Activated effector memory CD4-positive, alpha-beta T cell treated with Interleukin-2 at 50 U/mL for 16 hours (primary cell): ENCODE results near the gene KRT5.

Experiments used
- DNase-seq: peaks from one replicate; pipeline ENCODE4 v3.0.0-alpha.2; 2020

The KRT5 gene

GRCh38 chr12:52535574-52535973 lies 15.4 kb upstream of the KRT5 start:
- DNase-seq: no peak

DNA sequence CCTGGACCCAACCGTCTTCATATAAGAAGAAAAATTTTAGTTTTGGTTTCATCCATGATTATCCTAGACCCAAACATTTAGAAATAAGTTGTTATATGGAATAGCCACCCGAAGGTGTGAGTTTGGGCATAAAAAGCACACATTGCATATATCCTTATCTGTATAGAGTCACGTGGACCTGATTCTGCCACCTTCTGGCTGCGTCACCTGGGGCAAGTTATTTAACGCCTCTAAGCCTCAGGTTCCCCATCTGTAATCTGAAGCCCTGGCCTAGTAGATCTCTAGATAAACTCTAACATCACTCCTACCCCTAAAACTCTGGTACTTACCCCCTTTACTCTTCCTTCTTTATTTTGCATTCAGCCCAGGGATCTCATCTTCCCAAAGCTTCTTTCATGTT lies 14.3 kb upstream of the KRT5 start:
- no peak for DNase-seq

DNA sequence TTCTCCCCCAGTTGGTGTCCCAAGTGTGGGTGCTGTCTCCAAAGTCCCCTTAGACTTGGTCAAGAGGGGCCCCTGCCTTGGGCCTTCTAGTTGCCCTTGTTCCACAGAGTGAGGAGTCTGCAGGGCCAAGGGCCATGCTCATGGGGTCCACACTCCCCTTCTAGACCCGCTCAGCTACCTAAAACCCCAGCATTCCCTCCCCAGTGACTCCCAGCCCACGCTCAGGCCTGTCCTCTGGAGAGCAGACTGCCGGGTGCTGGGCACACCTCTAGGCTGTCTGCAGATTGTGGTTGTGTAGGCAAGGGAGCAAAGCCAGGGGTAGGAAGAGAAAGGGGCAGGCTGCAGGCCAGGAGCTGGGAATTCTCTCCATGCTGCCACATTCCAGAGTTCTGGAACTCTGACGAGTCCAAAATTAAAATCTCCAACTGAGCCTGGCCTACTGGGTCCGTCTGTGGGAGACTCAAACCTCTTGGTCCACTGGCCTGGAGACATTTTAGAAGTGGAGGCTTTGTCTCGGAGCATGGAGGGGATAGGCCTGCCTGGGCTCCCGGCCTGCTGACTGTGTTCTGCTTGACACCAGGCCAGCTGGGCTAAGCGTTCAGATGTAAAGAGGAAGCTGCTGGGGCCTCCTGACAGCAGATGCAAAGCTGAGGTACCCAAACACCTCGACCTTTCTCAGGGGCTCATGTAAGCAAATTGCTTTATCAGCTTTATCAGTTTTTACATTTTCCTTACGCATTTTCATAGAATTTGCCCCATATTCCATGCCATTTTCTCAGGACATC lies 13.7 kb upstream of the KRT5 start:
- no peak for DNase-seq

DNA sequence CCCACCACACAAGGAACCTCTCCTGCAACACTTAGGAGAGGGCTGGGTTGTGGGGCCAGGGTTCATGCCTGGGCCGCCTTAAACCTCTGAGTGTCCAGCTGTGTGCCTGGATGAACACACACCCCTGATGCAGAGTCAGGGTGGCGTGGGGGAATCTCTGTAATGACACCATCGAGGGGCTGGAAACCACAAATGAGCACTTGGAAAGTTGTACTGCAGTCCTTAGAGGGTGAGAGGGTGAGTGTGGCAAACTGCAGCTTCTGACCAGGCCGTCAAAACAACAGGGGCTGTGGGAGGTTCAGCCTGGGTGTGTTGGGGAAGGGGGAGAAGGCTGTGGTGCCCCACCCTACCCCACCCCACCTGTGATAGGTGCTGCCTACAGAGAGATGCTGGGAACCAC lies 12.4 kb upstream of the KRT5 start:
- DNase-seq: no peak

DNA sequence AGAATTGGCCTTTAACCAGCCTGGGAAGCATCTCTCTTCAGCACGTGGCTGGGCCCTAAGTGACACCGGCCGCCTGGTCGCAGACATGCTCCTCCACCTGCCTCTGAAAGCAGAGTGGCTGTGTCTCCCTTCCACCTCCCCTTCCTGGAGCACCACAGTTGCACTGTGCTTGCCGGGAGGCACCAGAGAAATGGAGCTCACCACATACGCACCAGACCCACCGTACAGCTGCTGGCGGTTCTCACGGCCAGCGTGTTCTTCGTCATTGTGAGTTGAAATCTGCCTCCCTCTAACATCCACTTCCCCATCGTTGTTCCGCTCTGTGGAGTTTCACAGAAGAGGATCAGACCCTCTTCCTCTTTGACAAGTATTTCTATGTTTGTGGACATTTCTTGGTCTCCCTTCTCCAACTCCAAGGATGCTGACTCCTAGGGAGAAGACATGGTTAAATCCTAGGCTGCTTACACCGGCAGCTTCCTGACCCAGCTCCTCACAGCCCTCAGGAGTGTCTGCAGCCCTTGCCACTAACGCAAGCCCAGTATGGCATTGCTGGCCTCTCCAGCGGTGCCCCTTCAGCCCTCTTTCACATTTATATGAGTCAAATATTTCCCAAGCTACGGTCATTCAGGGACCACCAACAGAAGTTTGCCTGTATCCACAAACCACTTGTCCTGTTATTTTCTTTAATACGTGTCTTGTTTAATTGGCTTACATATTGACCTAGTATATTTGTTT lies 11.5 kb upstream of the KRT5 start:
- DNase-seq: no peak

- DNase-seq: no peak
Measured at GRCh38 chr12:52530905-52531304, 10.7 kb upstream of the KRT5 start.

DNA sequence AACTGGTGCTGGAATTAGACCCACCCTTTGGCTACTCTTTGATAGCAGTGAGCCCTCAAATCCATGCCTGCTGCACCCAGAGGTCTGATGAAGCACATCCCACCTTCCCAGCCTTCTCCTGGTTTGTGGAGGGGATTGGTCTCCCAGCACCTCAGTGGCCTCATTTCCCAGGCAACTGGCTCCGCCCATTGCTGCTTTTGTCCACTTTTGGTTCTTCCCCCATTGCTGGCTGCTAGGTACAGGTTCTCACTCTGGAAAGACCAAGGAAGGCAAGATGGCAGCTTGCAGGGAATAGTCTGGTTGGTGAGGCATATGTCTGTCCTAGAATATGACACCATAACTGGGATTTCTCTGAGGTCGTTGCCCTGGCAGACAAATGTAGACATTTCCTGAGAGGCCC lies 10.2 kb upstream of the KRT5 start:
- no peak for DNase-seq

- no peak for DNase-seq
Measured at GRCh38 chr12:52529846-52530245, 9.7 kb upstream of the KRT5 start.

- no peak for DNase-seq
Measured at GRCh38 chr12:52529417-52529816, 9.2 kb upstream of the KRT5 start.

- no peak for DNase-seq
Measured at GRCh38 chr12:52528641-52529143, 8.5 kb upstream of the KRT5 start.

DNA sequence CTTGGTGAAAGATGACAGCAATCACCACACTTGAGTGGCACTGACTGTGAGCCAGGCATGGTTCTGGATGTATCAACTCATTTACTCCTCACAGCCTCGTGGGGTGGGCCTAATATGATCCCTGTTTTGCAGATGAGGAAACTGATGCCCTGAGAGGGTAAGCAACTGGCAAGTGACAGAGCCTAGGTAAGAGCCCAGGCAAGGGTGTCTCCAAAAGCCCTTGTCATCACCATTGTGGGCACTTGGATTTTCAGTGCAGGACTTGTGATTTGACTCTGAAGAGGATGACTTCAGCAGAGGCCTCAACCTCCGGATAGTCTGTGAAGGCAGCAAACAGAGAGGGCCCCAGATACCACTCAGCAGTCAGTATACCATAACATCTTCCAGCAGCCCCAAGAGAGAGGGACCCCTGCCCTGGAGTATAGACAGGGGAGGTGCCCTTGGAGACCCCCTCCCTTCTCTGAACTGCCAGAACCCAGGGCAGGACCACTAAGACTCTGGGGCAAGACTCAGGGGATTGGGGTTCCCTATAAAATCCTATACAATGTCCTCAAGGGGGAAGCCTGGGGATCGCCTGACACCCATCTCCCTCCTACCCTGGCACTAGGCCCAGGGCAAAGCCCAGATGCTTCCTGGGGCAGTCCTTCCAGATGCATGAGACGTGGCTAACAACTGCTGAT lies 7.1 kb upstream of the KRT5 start:
- DNase-seq: no peak

DNA sequence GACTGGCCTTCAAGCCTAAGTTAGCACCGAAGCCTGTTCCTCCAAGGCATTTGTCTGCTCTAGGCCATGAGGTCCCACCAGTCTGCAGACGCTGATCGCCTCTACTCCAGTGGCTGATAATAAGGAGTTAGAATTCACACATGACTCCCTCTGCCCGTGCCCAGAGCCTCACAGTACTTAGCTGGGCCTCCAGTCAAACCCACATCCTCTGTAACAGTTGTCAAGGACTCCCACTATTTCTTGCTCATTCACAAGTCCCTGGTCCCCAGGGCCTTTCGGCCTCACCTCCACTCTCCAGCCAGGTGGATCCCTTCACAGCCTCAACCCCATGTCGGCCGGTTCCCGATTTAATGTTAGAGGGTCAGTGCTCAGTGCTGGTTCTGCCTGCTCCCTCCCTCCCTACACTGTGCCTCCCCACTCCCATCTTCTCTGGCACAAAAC lies 6.3 kb upstream of the KRT5 start:
- DNase-seq: no peak

- no peak for DNase-seq
Measured at GRCh38 chr12:52525661-52526499, 5.7 kb upstream of the KRT5 start.

DNA sequence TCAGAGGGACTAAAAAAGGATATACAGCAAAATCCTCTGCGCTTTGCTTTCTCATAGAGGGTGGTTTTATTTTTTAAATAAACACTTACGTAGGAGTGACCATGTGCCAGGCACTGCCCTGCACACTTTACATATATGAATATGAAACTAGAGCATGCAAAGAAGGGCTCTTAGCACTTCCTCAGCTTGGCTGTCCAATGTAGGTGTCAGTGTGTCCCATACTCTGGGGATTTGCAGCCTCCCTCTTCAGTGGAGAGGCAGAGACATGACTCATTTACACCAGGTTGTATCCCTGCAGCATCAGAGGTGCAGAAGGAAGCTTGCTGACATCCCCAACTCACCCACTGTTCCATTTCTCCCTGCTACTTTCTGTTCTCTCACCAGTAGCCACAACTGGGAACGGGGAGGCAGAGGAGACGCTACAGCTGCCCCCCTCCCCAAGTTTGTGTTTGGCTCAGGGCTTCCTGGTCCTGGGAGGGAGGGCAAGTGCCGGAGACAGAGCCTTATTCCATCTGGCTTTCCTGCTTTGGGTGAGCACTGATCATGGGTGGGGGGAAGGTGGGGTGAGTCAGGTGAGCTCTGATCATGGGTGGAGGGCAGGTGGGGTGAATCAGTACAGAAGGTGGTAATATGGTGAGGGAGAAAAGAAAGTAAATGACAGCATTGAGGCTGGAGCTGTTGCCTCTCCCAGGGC lies 4.9 kb upstream of the KRT5 start:
- DNase-seq: no peak

DNA sequence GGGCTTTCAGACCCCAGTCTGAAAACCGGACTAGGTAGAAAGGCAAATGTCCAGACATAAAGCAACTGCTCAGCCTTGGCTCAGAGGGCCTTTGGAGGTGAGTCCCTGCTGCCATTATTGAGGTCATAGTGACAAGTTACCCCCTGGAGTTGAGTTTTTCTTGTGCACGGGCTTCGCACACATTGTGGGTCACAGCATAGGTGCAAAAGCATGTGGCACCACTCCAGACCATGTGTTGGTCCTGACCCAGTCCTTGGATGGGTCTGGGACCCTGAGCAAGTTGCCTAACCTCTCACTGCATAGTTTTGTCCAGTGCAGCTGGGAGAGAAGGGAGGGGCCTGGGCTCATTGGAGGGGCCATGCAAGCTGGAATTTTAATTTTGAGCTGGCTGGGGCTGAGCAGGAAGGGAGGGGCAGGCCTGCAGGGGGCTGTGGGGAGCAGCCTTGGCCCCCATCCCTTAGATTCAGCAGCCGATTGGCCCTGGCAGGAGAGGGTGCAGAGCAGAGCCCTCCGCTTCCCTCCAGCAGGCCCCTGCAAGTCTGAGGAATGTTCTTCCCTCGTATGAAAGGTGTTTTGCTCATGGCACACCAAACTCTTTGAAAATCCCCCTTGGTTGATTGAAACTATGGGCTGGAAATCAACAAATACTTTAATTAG lies 4.2 kb upstream of the KRT5 start:
- DNase-seq: no peak

GRCh38 chr12:52523824-52524223 lies 3.6 kb upstream of the KRT5 start:
- no peak for DNase-seq

DNA sequence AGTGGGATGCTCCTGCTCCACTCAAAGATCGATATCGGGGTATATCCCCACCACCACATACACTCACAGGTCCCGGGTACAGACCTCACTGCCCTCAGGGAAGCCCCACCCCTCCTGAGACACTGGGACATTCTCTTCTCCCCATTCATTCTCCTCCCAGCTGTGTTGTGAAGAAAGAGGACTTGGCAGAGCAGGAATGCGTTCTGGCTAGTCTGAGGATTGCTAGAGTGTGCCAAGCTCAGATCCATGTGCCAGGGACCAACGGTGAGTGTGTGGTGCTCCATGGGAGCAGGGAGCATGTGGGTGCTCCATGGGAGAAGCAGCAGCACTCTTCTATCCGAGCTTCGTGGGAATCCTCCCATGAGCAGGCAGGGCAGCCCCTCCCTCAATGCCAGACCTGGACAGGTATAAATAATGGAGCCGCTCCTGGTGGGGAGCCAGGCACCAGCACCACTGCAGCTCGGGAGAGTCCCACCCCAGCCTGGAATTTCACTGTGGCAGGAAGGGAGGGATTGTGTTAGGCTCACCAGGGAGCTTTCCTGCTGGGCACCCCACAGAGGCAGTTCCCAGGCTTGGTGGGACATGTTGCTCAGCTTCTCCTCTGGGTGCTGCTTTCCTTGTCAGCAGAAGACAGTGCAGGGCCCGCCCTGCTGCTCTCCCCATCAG lies 2.3 kb upstream of the KRT5 start:
- DNase-seq: no peak

DNA sequence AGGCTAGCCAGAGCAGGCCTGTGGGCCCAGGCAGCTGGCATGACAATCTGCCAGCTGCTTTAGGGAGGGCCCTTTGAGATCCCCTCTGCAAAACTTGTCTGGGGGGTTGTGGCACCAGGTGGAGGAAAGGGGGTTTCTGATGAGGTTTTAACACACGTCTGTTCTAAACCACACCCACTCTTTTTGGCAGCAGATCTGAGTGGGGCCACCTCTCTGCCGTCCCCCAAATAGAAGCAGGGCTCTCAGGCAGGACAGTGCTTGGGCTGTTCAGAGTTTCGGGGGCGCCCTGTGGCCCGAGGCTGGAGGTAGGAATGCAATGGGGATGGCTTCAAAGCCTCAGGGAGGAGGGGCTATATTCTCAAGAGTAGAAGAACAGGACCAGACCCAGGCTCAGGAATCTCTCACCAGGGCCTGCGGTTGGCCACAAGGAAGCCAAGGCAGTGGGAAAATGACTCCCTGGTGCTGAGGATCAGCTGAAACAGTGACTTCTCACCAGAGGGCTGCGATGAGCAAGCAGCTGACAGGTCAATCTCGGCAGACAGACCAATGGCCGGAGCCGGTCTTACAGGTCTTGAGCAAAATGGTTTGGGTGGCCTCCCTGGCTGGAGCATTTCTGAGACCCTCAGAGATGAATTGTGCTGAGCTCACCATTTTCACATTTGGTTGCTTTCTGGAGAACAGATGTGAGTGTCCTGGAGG lies 1.5 kb upstream of the KRT5 start:
- no peak for DNase-seq

DNA sequence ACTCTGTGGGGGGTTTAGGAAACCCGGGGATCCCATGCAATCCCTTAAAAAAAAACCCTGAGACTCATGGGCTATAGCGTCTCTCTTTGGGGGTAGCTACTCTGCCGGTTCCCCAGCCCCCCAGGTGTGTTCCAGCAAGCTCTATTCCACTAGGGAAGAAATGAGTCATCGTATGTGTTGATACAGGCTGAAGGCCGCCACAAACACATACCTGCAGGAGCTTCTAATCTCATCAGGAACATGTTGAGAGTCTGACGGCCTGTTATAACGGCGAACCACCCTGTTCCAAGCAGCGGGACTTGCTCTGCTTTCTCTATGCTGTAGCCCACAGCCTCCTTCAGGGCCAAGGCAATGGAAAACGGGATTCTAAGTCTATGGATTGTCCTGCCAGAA lies 977 bp upstream of the KRT5 start:
- DNase-seq: no peak

GRCh38 chr12:52519387-52519703 lies 849 bp downstream of the KRT5 start:
- no peak for DNase-seq
